ENCODE data around the gene PRR16.
"Not testable (repeated sequence)": the region's sequence is repeated elsewhere in the genome, so short reads cannot be mapped to it uniquely, and the experiment has no call there.

- TF ChIP-seq EZH2 (IDR thresholded peaks at IDR 0.05; ENCODE audit: insufficient read depth, poor library complexity, severe bottlenecking); EZH2phosphoT487 (IDR thresholded peaks at IDR 0.05; ENCODE audit: insufficient read depth, low read depth): not testable (repeated sequence)
These were observed 5.6 kb upstream of the PRR16 start for GRCh38 chr5:120458508-120458847.
